HuH-7.5 (cell line): ENCODE results near the gene BACH1.

Source experiments
- DNase-seq: peaks from one replicate; pipeline ENCODE4 v3.0.0; 2011; ENCODE audit warnings: low spot score

BACH1 gene

DNA sequence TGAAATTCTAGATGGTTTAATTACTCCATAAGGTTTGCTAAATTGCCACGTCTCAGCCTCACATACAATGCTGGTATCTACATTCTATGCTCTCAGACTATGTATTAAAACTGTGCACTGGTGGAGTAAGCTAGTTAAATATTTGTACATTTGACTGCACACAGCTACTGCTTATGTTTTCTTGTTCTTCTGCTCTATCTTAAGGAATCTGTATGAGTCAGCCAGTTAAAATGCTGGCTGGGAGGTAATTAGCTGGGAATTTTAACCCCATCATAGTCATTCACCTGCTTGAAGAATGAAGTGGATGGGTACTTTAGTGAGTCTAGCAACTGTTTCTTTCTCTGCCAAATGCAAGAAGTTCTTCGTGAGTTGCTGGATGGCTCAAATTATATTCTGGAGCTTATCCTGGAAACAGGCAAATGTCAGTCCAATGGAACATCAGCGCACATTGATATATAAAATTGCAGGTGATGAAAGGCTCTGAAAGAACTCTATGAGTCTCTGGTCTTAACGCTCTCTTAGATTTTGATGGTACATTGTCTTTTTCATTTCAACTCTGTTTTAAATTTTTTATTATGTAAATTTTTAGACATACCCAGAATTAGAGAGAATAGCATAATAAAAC lies 83.4 kb downstream of the BACH1 start:
- no peak for DNase-seq

DNA sequence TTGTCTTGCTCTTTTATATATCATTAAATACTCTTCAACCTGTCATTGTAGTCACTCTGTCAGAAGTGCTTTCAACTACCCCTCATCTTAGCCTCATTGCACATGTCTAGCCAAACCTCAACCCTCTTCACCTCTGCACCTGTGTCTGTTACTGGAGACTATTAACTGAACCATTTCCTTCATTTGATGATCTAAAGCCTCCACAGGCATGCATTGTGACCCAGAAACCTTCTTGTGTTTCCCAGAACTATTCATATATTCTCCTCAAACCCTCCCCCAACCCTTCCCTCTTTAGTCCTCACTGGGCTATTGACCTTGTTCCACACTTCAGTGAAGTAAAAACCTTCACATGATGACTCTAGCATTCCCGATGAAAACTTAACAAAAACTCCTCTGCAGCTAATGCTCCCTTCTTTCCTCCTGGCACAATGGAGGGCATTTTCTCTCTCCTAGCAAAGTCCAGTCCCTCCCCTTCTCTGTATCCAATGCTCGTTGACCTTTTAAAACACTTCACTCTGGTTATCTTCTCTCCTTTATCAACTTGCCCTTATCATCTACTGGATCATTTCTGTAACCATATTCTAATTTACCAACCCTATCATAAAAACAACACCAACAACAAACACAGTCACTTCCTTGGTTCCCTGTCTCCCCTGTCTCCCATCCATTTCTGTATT lies 86.1 kb downstream of the BACH1 start:
- no peak for DNase-seq

DNA sequence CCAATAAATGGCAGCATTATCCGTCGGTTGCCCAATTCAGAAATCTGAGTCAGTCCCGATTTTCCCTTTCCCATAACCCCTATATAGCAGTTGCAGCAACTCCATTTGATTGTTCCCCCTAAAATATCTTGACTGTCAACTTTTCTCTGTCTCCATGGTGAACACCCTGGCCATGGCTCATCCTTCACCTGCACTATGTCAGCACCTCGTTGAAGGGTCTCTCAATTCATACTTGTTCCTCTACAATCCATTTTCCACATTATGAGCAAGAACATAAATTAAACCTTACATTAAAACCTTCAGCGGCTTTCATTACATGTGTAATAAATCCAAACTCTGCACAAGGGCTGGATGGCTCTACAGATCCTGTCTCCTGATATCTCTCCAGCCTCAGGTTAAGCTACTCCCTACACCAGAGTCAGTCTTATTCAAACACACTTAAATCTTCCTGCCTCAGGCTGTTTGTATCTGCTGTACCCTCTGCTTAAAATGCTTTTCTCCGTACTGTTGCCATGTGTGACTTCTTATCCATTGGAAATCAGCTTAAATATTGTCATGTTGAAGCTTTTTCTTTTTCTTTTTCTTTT lies 87.3 kb downstream of the BACH1 start:
- DNase-seq, result no peak

DNA sequence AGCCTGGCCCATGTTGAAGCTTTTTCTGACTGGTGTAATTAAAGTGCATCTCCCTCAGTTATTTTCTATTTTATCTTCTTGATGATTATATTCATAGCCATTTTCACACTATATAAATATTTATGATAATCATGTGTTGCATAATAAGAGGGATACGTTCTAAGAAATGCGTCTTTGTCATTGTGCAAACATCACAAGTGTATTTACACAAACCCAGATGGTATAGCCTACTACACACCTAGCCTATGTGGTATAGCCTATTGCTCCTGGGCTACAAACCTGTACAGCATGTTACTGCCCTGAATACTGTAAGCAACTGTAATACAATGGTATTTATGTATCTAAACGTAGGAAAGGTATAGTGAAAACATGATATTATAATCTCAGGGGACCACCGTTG lies 88.1 kb downstream of the BACH1 start:
- DNase-seq, result no peak

DNA sequence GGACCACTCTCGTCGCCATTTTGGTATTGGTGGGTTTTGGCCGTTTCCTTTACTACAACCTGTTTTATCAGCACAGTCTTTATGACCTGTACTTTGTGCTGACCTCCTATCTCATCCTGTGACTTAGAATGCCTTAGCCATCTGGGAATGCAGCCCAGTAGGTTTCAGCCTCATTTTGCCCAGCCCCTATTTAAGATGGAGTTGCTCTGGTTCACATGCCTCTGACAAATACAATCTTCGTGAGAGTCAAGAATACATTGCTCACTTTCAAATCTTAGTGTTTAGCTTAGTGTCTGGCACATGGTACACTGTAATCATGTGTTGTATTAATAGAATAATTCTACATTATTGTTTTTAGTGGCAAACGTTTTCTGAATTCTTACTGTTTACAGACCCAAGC lies 88.9 kb downstream of the BACH1 start:
- no peak for DNase-seq

DNA sequence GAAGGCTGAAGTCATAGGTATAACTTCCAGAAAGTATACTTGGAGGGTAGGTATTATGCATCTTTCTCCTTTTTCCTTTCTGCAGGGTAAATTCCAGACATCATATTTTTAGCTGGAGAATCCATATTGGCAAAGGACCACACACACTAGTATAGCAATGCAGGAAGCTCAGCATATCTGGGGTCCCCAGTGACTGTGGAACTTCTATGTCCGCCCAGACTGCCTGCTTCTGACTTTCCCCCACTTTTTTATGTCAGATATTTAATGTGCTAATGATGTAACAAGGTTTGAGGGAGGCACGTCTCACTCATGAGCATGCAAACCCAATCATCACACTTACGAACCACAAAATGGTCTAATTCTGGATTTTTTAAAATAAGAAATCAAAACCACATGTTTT lies 90.4 kb downstream of the BACH1 start:
- no peak for DNase-seq

DNA sequence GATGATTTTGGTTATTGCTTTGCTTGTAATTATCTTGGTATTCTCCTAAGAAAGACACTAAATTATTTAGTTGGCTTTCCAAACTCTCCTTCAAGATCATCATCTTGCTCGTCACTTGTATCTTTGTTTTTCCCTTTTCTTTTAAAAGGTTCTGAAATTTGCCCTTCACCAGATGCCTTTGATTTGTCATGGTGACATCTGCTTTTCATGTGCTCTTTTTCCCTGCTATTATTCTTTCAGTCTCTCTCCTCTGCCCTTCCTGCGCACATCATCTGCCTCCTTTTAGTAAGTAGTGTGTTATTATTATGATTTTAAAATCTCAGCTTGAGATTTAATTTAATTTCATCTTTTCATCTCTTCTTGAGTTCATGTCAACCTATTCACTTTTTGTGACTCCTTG lies 92.1 kb downstream of the BACH1 start:
- no peak for DNase-seq

DNA sequence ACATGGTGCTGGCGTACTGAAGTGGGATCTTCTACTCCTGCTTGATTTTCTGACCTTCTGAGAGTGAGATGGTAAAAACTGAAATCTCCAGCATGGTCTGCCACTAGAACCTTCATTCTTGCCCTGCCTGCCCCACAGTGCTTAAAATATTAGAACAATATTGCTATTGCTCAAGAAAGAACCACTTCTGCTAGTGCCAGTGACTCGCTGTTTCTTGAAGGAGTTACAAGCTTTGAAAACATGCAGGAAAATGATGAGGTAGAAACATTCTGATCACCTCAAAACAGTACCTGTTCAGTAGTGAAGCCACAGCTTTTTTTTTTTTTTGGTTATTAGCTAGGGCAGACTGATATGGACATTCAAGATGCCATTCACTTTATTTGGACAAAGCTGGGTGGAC lies 95.3 kb downstream of the BACH1 start:
- DNase-seq, result no peak
